A673 (cell line): ENCODE measurements around the gene C16orf96. TPM values are rescaled to one million over a fixed set of nuclear protein-coding genes. Genes with fewer than 3 reads are reported as not detected.
"Not testable (repeated sequence)": the region's sequence is repeated elsewhere in the genome, so short reads cannot be mapped to it uniquely, and the experiment has no call there.

Experiments
- BruUV-seq: library from RNA; stranded (reverse); fragments of 400-500 nt; replicated peaks from 2 replicates; lab custom pipeline; 2021; lab: Mats Ljungman, UMichigan
- CTCF ChIA-PET: fragments of 300-600 bp; sonication (Branson Sonifier 250); formaldehyde crosslinking; loops from one replicate; lab custom pipeline; 2022; ENCODE audit warnings: antibody characterized with exemption; lab: Charles Lee
- POLR2A ChIA-PET: fragments of 300-600 bp; sonication (Branson Sonifier 250); formaldehyde crosslinking; loops from one replicate; lab custom pipeline; 2022; ENCODE audit warnings: antibody characterized with exemption; ENCODE audit not compliant: low non-redundant PET; lab: Charles Lee
- DNase-seq: peaks from one replicate; pipeline ENCODE4 v3.0.0-alpha.2; 2015; ENCODE audit warnings: low spot score
- H3K27ac ChIP-seq: fragments of 200-600 bp; sonication (generic); 2 replicates; pipeline ENCODE4 v1.5.1; 2016; ENCODE audit warnings: mixed run types, low read depth, mild to moderate bottlenecking, mixed read lengths, antibody characterized with exemption, low read length; ENCODE audit not compliant: poor library complexity, severe bottlenecking
- H3K27me3 ChIP-seq: fragments of 200-600 bp; sonication (generic); replicated peaks from 2 replicates; pipeline ENCODE4 v1.6.1; 2017; ENCODE audit warnings: mixed run types, low read depth, mild to moderate bottlenecking, mixed read lengths, antibody characterized with exemption, low read length; ENCODE audit not compliant: insufficient read depth, poor library complexity
- H3K36me3 ChIP-seq: fragments of 200-600 bp; sonication (generic); 2 replicates; pipeline ENCODE4 v1.6.1; 2016; ENCODE audit warnings: mixed run types, mild to moderate bottlenecking, mixed read lengths, antibody characterized with exemption, low read length; ENCODE audit not compliant: insufficient read depth, poor library complexity, severe bottlenecking
- H3K4me1 ChIP-seq: fragments of 200-600 bp; sonication (generic); 2 replicates; pipeline ENCODE4 v1.6.1; 2017; ENCODE audit warnings: mixed run types, mild to moderate bottlenecking, mixed read lengths, antibody characterized with exemption, low read length; ENCODE audit not compliant: insufficient read depth, poor library complexity, severe bottlenecking
- H3K4me3 ChIP-seq: fragments of 200-600 bp; sonication (generic); 2 replicates; pipeline ENCODE4 v1.5.1; 2016; ENCODE audit warnings: low read depth, mixed run types, mild to moderate bottlenecking, mixed read lengths, low read length; ENCODE audit not compliant: poor library complexity, severe bottlenecking
- H3K9me3 ChIP-seq: fragments of 200-600 bp; sonication (generic); 2 replicates; pipeline ENCODE4 v1.6.1; 2016; ENCODE audit warnings: mixed run types, low read depth, mild to moderate bottlenecking, mixed read lengths, antibody characterized with exemption, low read length; ENCODE audit not compliant: poor library complexity, severe bottlenecking
- CTCF ChIP-seq: fragments of 300-800, 200-600 bp; sonication (generic); conservative IDR thresholded peaks from 2 replicates; pipeline ENCODE4 v1.5.1; 2017; ENCODE audit warnings: low read depth, mild to moderate bottlenecking, antibody characterized with exemption, low read length, moderate library complexity, mixed read lengths
- EZH2 ChIP-seq: fragments of 200-600 bp; sonication (generic); IDR thresholded peaks from 2 replicates; pipeline ENCODE4 v1.6.1; 2017; ENCODE audit warnings: borderline replicate concordance, low read depth, mild to moderate bottlenecking, mixed read lengths, antibody characterized with exemption, low read length; ENCODE audit not compliant: poor library complexity, severe bottlenecking
- intact Hi-C: fragments of 100-400 bp; cut with micrococcal nuclease; formaldehyde crosslinking; loops from one replicate; pipeline ENCODE4 v1.10.0; 2022; ENCODE audit not compliant: unreplicated experiment
- total RNA-seq: library from RNA; stranded (reverse); gene quantifications from 2 replicates; pipeline ENCODE4 v1.2.3, GENCODE V29; 2021

The C16orf96 gene
- total RNA-seq, 1 experiment from 2014 or later, result not detected

- Histone ChIP-seq H3K4me1 (no peaks in the 10 kb centered on the region), H3K36me3 (no peaks in the 10 kb centered on the region), H3K27me3 (no peaks in the 10 kb centered on the region), H3K4me3 (no peak overlapping the region), H3K27ac (no peak overlapping the region), H3K9me3 (no peaks in the 10 kb centered on the region)
- ChIA-PET POLR2A (no interaction called here), CTCF (no interaction called here)
- TF ChIP-seq CTCF, result no peak
- TF ChIP-seq EZH2, result no peak
- peak; percentile 26 for DNase-seq
- no TSS peak for BruUV-seq
- intact Hi-C loops, result no loop called here
Measured at GRCh38 chr16:4572715-4573114, 16.6 kb downstream of the C16orf96 start.

GRCh38 chr16:4573926-4574325, 17.8 kb downstream of the C16orf96 start:
- H3K4me1 ChIP-seq, intact Hi-C loops, H3K36me3 ChIP-seq, H3K27ac ChIP-seq, DNase-seq, POLR2A ChIA-PET, H3K9me3 ChIP-seq, H3K27me3 ChIP-seq, CTCF ChIA-PET, H3K4me3 ChIP-seq, BruUV-seq: not testable (repeated sequence)

- Histone ChIP-seq H3K27ac (no peak overlapping the region), H3K4me1 (no peaks in the 10 kb centered on the region), H3K9me3 (no peaks in the 10 kb centered on the region), H3K4me3 (no peak overlapping the region), H3K36me3 (no peaks in the 10 kb centered on the region), H3K27me3 (no peaks in the 10 kb centered on the region)
- intact Hi-C loops, result no loop called here
- CTCF ChIA-PET, result no interaction called here
- no peak for DNase-seq
- no TSS peak for BruUV-seq
- no peak for TF ChIP-seq CTCF
- TF ChIP-seq EZH2, result no peak
- POLR2A ChIA-PET, result no interaction called here
Measured at GRCh38 chr16:4574919-4575705, 19.0 kb downstream of the C16orf96 start.

GRCh38 chr16:4576008-4576407, 19.9 kb downstream of the C16orf96 start:
- ChIA-PET POLR2A (no interaction called here), CTCF (no interaction called here)
- H3K27ac ChIP-seq, result no peak overlapping the region
- TF ChIP-seq CTCF (no peak), EZH2 (no peak)
- no peaks in the 10 kb centered on the region for H3K36me3 ChIP-seq
- no TSS peak for BruUV-seq
- intact Hi-C loops, result no loop called here
- no peaks in the 10 kb centered on the region for H3K9me3 ChIP-seq
- no peak overlapping the region for H3K4me3 ChIP-seq
- no peaks in the 10 kb centered on the region for H3K4me1 ChIP-seq
- DNase-seq, result no peak
- H3K27me3 ChIP-seq, result no peaks in the 10 kb centered on the region
